HG02938 (cell line): ENCODE data around the gene GSG1L.
"Not testable (repeated sequence)": the region's sequence is repeated elsewhere in the genome, so short reads cannot be mapped to it uniquely, and the experiment has no call there.

Source experiments
- ATAC-seq: cut with Tn5 transposase; IDR thresholded peaks from one replicate; pipeline ENCODE4 v1.9.1; 2021; ENCODE audit warnings: mild to moderate bottlenecking, moderate library complexity; ENCODE audit not compliant: unreplicated experiment

The GSG1L gene

GRCh38 chr16:27918755-27919154 is 144.8 kb downstream of the GSG1L start:
- no peak for ATAC-seq

DNA sequence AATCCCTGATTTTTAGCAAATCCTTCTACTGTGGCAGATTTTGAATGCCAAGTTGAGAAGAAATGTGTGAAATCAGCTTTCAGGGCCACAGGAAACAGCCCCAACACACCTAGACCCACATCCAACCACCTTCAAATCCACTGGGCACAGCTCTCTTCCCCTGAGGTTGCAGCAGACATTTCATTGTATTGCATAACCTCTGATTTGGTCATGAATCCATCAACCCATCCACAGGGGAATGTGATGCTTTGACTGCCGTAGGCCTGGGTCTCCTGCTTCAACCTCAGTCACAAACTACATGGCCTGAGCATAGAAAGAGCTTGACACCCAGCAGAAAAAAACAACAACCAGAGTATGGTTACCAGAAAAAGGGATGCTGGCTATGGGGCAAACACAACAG is 145.6 kb downstream of the GSG1L start:
- no peak for ATAC-seq

- ATAC-seq: no peak
These were observed 152.0 kb downstream of the GSG1L start for GRCh38 chr16:27911486-27911885.

DNA sequence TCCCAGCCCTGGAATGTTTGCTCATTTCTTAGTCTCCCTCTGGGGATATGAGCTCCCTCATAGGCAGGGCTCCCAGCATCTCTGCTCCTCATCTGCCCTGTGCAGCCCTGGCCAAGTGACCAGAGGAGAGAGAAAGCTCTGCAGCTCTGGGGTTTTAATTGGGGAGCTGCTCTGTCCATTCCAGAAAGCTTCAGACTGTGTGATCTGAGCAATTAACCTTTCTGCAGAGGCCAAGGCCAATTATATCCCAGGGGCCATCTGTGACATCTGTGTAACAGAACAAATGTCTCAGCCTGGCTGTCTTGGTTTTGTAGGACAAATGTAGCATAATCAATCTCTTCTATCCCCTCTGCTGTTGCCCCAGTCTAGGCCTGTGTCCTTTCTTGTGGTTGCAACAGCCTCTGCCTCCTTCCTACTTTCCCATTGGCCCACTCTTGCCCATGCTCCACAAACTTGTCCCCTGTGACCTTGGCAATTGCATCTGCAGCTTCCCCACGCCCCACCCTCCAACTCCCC is 156.0 kb downstream of the GSG1L start:
- no peak for ATAC-seq

- ATAC-seq: no peak
These were observed 156.6 kb downstream of the GSG1L start for GRCh38 chr16:27906883-27907282.

- no peak for ATAC-seq
These were observed 160.4 kb downstream of the GSG1L start for GRCh38 chr16:27903046-27903655.

GRCh38 chr16:27902551-27902950 is 161.0 kb downstream of the GSG1L start:
- no peak for ATAC-seq

DNA sequence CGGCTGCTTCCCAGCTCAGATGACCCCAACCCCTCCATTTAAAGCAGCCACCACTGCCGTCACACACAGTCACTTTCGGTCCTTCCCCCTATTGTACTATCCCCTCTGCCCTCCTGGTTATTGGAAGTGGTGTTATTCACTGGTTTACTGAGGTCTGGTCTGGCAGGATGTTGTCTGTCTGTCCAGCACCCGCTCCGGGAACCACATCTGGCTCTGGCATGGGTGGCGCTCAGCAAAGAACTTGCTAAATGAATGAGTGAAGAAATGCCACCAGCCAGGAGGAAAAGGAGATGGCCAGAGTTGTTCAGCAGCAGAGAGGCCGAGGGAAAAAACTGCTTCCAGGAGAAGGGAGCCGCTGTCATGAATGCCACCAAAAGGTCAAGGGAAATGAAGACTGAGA is 161.6 kb downstream of the GSG1L start:
- ATAC-seq: no peak

DNA sequence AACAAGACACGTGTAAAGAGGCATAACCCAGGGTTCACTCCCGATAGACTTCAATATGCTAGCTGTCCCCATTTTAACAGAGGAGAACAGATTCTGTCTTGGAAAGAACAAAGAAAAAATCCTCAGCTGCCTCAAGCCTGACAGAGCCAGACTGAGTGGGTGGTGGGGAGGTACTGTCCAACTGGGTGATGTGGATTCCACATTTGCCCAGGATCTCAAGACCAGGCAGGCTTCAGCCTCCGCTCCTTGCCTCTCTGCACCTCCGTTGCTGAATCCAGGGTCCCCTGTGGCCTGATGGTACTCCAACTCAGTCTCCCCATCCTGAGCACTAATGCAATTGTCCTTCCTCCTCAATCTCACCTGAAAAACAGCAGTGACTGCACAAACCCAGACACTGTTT is 163.8 kb downstream of the GSG1L start:
- no peak for ATAC-seq

DNA sequence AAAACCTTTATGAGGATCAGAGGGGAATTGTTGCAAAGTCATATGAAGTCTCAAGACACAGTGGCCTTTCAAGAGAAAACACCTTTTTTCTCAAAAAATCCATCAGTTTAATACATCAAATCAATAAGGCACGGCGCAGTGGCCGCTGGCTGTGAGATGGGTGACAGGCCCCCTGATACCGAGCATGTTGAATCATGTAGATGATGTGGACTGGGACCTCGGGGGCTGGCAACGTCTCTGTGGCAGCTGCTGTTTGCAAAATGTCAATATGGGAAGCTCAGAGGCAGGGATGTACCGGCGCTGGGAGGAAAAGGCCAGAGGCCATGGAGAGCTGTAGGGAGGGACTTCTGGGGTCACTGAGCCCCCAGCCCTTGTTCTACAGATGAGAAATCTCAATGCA is 169.1 kb downstream of the GSG1L start:
- no peak for ATAC-seq

GRCh38 chr16:27892879-27893278 is 170.6 kb downstream of the GSG1L start:
- no peak for ATAC-seq

DNA sequence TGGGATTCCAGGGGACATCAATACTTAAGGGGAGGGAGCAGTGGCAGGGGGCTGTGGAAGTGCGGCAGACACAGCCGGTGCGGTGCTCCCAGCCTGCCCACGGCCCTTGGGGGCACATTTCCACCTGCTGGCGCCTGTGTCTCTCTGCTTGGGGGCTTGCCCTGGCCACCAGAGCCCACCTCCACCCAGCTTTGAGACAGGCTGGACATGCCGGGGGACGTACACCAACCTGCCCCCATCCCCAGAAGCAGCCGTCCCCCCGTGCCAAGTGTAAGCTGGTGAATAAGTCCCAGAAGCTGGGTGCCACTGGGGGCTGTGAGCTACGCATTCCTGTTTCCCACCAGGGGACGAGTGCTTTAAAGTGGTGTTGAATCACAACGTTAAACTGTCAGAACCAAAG is 172.6 kb downstream of the GSG1L start:
- no peak for ATAC-seq

DNA sequence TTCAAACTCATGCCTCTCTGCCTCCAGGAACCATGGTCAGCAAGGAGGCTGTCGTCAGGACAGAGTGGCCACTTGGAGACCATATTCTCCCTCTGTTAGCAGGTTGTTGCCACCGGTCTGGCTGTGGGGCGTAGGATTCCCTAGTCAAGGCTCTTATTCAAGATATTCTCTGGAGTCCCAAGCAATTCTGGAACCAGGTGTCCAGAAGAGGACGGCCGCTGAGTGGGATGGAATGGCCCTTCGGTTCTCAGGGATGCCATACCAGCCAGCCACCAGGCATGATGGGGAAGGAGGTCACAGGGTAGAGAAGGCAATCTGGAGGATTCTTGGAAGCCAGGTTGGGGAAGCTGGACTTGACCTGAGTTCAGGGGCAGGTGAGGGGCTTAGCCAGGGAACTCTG is 173.5 kb downstream of the GSG1L start:
- no peak for ATAC-seq

DNA sequence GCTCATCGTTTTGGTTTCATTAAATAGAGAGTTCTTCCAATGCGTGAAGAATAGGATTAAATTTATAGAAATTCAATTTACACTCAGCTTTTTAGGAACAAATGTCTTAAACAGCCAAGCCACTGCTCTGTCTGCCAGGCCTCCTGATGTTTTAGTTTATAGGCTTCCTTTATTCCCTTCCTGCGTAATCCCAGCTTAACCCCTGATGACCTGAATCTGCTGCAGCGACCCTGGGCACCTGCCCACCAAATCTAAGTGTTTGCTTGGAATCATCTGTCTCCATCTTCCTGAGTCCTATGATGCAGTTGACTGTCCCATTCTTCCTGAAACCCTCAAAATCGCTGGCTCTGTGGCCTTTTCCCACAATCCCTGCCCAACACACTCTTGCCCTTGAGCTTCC is 179.9 kb downstream of the GSG1L start:
- no peak for ATAC-seq

GRCh38 chr16:27880287-27880686 is 183.2 kb downstream of the GSG1L start:
- ATAC-seq: no peak

DNA sequence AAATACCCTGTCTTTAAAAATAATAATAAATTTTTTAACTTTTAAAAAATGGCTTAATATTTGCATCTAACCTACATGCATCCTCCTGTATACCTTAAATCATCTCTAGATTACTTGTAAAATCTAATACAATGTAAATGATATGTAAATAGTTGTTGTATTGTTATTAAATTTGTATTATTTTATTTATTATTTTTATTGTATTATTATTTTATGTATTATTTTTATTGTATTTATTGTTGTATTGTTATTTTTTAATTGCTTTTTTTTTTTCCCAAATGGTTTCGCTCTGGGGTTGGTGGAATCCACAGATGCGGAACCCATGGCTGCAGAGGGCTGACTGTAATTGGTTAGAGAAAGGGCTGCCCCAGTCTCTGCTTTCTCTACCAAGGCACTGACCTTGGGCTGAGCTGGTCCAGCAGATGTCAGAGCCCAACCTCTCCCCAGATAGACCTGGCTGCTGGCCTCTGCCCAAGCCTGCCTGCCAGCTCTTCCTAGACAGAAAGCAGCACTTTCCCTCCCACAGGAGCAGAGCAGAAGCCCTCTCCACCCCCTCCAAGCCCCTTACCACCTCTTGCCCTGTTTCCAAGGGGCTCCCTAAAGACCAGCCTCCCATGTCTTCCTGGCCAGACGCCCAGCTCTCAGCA is 183.8 kb downstream of the GSG1L start:
- no peak for ATAC-seq

DNA sequence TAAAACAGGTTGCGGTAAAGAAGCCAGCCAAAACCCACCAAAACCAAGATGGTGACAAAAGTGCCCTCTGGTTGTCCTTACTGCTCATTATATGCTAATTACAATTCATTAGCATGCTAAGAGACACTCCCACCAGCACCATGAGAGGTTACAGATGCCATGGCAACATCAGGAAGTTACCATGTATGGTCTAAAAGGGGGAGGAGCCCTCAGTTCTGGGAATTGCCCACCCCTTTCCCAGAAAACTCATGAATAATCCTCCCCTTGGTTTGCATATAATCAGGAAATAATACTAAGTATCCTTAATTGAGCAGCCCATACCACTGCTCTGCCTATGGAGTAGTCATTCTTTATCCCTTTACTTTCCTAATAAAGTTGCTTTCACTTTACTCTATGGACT is 190.9 kb downstream of the GSG1L start:
- not testable (repeated sequence) for ATAC-seq

DNA sequence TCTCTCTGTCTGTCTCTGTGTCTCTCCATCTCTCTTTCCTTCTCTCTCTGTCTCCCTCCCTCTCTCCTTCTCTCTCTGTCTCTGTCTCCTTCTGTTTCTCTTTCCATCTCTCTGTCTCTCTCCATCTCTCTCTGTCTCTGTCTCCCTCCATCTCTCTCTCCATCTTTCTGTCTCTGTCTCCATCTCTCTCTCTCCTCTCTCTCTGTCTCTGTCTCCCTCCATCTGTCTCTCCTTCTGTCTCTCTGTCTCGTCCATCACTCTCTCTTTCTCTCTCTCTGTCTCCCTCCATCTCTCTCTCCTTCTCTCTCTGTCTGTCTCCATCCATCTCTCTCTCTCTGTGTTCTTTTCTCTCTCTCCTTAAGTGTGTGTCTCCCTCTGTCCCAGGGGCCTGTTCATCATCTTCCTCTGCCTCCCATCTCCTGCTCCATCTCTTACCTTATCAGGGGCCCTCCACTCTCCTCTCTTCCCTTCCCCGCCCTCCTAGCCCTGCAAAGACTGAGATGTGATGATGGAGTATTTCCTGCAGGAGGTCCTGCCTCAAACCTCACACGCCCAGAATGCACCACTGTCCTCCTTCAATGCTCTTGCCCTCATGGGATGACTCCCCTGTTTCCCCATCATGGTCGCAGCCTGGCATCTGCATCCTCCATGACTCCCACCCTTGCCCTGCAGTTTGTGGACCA is 193.3 kb downstream of the GSG1L start:
- ATAC-seq: no peak

DNA sequence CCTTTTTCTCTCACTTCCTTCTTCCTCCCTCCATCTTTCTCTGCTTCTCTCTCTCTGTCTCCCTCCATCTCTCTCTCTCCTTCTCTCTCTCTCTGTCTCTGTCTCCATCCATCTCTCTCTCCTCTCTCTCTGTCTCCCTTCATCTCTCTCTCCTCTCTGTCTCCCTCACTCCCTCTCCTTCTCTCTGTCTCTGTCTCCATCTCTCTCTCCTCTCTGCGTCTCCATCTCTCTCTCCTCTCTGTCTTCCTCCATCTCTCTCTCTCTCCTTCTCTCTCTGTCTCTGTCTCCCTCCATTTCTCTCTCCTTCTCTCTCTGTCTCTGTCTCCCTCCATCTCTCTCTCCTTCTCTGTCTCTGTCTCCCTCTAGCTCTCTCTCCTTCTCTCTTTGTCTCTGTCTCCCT is 194.1 kb downstream of the GSG1L start:
- ATAC-seq: no peak

- no peak for ATAC-seq
These were observed 195.3 kb downstream of the GSG1L start for GRCh38 chr16:27868180-27868579.

DNA sequence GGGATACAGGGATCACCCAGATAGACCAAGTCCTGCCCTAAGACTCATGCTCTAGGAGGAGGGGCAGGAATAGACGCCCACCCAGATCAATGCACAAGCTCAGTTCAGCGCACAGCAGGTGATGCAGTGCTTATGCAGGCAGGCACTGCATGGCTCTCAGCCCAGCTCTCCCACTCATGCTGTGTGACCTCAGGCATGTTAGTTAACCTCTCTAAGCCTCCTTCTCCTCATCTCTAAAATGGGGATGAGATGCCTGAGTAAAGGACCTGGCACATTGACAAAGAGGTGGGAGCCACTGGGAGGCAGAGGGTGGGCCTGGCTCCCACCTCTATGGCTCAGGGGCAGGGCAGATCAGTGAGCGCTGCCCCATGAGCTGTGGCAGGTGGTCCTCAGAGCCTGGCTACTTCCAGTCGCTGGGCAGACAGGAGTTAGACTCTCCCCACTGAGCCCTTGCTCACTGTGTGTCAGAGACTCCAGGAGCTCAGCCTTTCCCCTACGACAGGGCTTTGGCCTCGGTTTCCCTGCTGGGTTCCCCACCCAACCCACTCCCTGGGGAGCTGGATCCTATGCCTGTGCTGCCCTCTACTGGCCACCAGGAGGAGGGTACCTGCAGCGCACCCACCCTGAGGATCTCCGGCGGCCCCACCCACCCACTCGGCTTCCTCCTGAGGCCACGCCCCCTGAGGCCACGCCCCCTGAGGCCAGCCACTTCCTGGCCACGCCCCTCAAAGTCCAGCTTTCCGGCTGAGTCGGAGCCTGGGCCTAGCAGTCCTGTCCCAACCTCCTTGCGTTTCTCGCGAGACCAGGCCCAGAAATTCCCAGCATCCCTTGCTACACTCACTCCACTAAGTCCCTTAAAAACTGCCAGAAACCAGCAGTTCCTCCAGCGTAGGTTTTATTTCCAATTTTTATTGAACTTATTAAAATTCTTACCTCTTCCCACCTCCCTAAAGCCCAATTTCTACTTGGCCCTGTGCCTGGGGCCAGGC is 196.1 kb downstream of the GSG1L start:
- no peak for ATAC-seq
